T47D (cell line): ENCODE results near the gene GPR17.

ENCODE experiments used
- DNase-seq, 2 experiments: peaks; one replicate each; pipeline versions ENCODE4 v3.0.0 to v3.0.0-alpha.2; 2011 to 2012; ENCODE audit warnings: low read depth in 1 of 2, low spot score in 1 of 2
- JUND ChIP-seq: IDR thresholded peaks from 2 replicates; pipeline ENCODE4 v1.6.1; 2012; ENCODE audit warnings: low read depth
- in situ Hi-C: cut with HindIII; loops from 2 replicates; pipeline ENCODE4 v1.10.0; 2016; ENCODE audit warnings: low sequenced_read_pairs, low pct_unique_long_range_greater_than_20kb

GPR17 gene

GRCh38 chr2:127642706-127643438, 3.1 kb upstream of the GPR17 start:
- in situ Hi-C loops = no loop called here
- TF ChIP-seq JUND = no peak
- no peak for DNase-seq

GRCh38 chr2:127643439-127644065, 2.4 kb upstream of the GPR17 start:
- TF ChIP-seq JUND = no peak
- in situ Hi-C loops = no loop called here
- DNase-seq = no peak

GRCh38 chr2:127644066-127645025, 1.6 kb upstream of the GPR17 start:
- in situ Hi-C loops = no loop called here
- DNase-seq = peak in 1 of 2 experiments; percentile 9
- no peak for TF ChIP-seq JUND

- TF ChIP-seq JUND = no peak
- DNase-seq = no peak
- in situ Hi-C loops = no loop called here
These were observed 943 bp upstream of the GPR17 start for GRCh38 chr2:127645026-127645394.

- DNase-seq = no peak
- TF ChIP-seq JUND = no peak
- in situ Hi-C loops = no loop called here
These were observed 711 bp downstream of the GPR17 start for GRCh38 chr2:127646487-127647241.

- in situ Hi-C loops = no loop called here
- TF ChIP-seq JUND = no peak
- DNase-seq = no peak
These were observed 1.6 kb downstream of the GPR17 start for GRCh38 chr2:127647242-127648190.

- no peak for TF ChIP-seq JUND
- in situ Hi-C loops = no loop called here
- DNase-seq = no peak
These were observed 2.4 kb downstream of the GPR17 start for GRCh38 chr2:127648321-127648720.

GRCh38 chr2:127649100-127649611, 3.2 kb downstream of the GPR17 start:
- no peak for DNase-seq
- TF ChIP-seq JUND = no peak
- in situ Hi-C loops = no loop called here

GRCh38 chr2:127649684-127650040, 3.7 kb downstream of the GPR17 start:
- TF ChIP-seq JUND = no peak
- peak; percentile 67 to 86 for DNase-seq
- in situ Hi-C loops = no loop called here

- no peak for DNase-seq
- in situ Hi-C loops = no loop called here
- no peak for TF ChIP-seq JUND
These were observed 4.3 kb downstream of the GPR17 start for GRCh38 chr2:127650041-127650784.
